HG03460 (cell line): ENCODE results near the gene CDH4.

Experiments
- ATAC-seq: cut with Tn5 transposase; IDR thresholded peaks from one replicate; pipeline ENCODE4 v1.9.1; 2021; ENCODE audit not compliant: unreplicated experiment

Gene CDH4

GRCh38 chr20:61895016-61895415 lies 643.0 kb downstream of the CDH4 start:
- ATAC-seq = no peak

GRCh38 chr20:61895686-61896057 lies 643.6 kb downstream of the CDH4 start:
- ATAC-seq = no peak

GRCh38 chr20:61896058-61896961 lies 644.2 kb downstream of the CDH4 start:
- no peak for ATAC-seq

GRCh38 chr20:61897401-61898295 lies 645.6 kb downstream of the CDH4 start:
- no peak for ATAC-seq

GRCh38 chr20:61898405-61898804 lies 646.3 kb downstream of the CDH4 start:
- ATAC-seq = no peak

- no peak for ATAC-seq
These were observed 648.2 kb downstream of the CDH4 start for GRCh38 chr20:61900011-61900944.

GRCh38 chr20:61900945-61901293 lies 648.9 kb downstream of the CDH4 start:
- ATAC-seq = no peak

- no peak for ATAC-seq
These were observed 649.5 kb downstream of the CDH4 start for GRCh38 chr20:61901392-61902220.

- ATAC-seq = no peak
These were observed 650.3 kb downstream of the CDH4 start for GRCh38 chr20:61902221-61902869.

- ATAC-seq = no peak
These were observed 651.7 kb downstream of the CDH4 start for GRCh38 chr20:61903575-61904340.

GRCh38 chr20:61904456-61904855 lies 652.4 kb downstream of the CDH4 start:
- no peak for ATAC-seq

- no peak for ATAC-seq
These were observed 653.9 kb downstream of the CDH4 start for GRCh38 chr20:61905781-61906523.

GRCh38 chr20:61907081-61907891 lies 655.2 kb downstream of the CDH4 start:
- ATAC-seq = no peak

- no peak for ATAC-seq
These were observed 656.3 kb downstream of the CDH4 start for GRCh38 chr20:61908057-61909026.

GRCh38 chr20:61909028-61909427 lies 657.0 kb downstream of the CDH4 start:
- no peak for ATAC-seq

GRCh38 chr20:61909821-61910220 lies 657.8 kb downstream of the CDH4 start:
- no peak for ATAC-seq
